NCI-H510A treated with DMSO at 0.1 percent for 48 hours (cell line): ENCODE data around the gene SNIP1.
"Not testable (repeated sequence)": the region's sequence is repeated elsewhere in the genome, so short reads cannot be mapped to it uniquely, and the experiment has no call there.

Experiments
- DNase-seq: peaks from one replicate; lab custom pipeline; 2025; lab: John Stamatoyannopoulos, UW

Gene SNIP1

GRCh38 chr1:37553927-37554808 is at the start of gene SNIP1:
Gene SNIP1 (minus strand): TSS chr1:37554293. CDS start chr1:37554229, 64 bp downstream.
- DNase-seq: peak; percentile 100

GRCh38 chr1:37602750-37603694 is 48.9 kb upstream of the SNIP1 start:
- peak; percentile 99 for DNase-seq

- no peak for DNase-seq
These were observed 47.3 kb upstream of the SNIP1 start for GRCh38 chr1:37601441-37601840.

DNA sequence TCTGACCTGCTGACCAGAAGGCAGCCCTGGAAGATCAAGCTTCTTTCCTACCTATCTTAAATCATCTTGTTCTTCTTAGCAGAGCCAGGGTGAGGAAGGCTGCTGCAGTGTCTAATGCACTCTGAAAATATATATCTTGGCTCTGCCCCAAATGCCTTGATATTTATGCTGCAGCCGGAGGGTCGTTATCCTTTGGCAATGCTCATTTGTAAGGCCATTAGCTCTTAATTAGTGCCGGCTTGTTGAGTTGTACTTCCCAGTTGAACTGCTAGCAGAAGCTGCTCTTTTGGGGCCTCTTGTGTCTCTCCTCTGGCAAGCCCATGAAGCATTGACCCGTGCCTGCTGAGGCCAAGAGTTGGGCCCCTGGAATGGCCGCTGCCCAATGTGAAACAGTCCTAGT is 45.8 kb upstream of the SNIP1 start:
- DNase-seq: no peak

DNA sequence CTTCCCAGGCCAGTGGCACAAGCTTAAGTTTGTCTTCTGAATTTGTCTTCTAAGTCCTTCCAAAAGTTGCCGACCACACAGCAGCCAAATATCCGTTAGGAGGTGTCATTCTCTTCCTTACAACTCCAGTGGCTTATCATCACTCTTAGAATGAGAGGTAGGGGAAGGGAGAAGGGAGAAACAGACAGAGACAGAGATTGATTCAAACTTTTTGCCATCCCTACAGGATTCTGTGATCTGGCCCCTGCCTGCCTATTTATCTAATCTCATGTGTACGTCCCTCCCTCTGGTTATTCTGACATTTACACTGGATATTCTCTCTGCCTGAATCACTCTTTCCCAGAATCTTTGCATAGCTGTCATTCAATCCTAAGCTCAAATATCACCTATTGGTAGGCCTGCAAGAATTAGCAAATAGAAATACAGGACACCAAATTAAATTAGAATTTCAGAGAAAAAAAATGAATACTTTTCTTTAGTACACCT is 42.1 kb upstream of the SNIP1 start:
- no peak for DNase-seq

DNA sequence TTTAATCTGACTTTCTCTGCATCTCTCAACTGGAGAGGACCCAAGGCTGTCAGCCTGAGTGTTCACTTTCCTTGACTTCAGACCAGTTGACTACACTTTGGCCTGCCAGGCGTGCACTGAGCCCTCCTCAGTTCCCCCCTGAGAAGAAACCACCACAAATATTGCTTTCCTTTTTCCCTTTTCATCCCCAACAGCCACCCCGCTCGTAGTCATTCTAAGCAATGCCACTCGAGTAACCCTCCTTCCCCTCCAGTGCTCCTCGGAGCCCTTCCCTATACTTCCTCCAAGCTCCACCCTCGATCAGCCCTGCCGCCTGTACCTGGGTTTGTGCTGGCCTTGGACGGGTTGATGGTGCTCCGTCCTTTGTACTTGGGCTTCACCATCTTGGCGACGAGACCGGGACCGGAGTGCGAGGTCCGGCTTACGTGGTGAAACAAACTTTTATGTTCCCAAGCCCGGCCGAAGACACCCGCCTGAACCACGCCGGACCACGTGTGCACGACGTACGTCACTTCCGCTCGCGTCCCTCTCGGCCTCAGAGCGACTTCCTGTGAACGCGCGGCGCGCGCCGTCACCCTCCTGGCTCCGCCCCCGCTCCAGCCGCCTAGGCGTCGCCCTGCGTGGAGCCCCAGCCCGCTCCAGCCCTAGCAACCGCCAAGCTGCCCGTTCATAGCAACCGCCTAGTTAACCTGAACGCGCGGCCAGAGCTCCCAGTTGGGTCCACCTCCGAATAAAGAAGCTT is 41.5 kb upstream of the SNIP1 start, which contains the start of gene GNL2:
GNL2 (minus strand) TSS at position 498 of the 742 bp plus-strand sequence; CDS start at position 383, 115 bp downstream.
- DNase-seq: peak; percentile 100

DNA sequence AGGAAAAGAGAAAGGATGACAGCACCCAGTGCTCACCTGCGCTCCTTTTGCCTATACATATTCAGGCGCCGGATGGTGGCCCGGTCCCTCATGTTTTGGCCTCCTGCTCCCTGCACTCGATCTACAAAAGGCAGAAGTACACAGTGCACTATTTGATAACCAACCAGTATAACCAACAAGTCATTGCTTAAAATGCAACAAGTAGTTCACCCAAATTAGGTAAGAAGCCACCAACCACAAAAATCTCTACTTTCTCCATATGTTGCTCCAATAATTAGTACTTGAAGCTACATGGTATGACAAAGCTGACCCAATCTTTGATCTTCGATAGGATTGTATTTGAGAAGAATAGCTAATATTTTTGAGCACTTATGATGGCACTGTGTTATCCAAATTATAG is 39.6 kb upstream of the SNIP1 start:
- DNase-seq: no peak

- DNase-seq: no peak
These were observed 34.8 kb upstream of the SNIP1 start for GRCh38 chr1:37588939-37589338.

DNA sequence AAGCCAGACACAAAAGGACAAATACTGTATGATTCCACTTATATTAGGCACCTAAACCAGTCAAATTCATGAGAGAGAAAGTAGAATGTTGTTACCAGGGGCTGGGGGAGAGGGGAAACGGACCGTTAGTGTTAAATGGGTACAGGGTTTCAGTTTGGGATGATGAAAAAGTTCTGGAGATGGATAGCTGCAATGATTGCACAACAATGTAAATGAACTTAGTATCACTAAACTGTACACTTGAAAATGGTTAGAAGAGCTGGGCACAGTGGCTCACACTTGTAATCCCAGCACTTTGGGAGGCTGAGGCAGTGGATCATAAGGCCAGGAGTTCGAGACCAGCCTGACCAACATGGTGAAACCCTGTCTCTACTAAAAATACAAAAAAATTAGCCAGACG is 30.5 kb upstream of the SNIP1 start:
- not testable (repeated sequence) for DNase-seq

DNA sequence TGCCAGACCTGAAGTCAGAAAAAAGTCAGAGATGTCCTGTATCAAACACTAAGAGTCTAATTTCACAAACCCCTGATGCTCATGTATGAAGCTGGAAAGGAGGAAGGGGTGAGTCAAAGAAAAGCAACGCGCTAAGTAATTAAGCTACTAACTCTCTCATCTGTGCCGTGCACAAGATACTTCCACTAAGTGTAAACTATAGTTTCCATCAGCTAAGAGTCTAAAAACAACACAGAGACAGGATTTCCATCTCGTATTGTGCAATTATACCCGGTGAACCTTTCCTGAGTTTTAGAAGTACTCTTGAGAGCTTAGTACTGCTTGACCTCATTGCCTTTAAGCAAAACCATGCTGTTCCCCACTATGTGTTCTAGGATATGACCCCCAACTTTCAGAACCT is 21.6 kb upstream of the SNIP1 start:
- DNase-seq: no peak

DNA sequence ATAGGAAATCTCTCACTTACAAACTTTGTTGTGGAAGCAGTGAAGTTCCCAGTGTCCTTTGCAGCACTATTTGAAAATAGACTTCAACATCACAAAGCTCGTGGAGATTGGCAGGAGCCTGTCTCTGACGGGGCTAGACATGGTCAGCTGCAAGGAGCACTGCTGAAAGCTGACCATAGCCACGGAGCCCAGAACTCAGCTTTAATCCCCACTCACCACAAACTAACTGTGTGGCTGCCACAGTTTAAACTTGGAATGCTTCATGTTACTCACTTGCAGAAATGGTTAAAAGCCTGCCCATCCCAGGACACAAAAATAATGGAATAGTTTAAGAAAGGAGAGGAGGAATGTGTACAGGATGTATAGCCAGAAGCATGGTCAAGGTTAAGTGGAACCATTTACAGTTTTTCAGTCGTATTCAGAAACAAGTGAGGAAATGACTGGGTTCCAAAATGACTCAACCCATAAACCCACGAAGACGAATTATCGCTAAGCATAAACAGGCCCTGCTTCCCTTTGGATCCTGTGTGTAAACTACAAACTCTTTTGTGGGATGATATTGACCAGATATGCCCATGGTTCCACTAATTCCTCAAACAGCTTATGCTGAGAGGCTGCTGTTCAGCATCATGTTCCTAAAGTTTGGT is 20.9 kb upstream of the SNIP1 start:
- no peak for DNase-seq

- no peak for DNase-seq
These were observed 16.6 kb upstream of the SNIP1 start for GRCh38 chr1:37570528-37571334.

GRCh38 chr1:37567023-37567422 is 12.9 kb upstream of the SNIP1 start:
- DNase-seq: no peak

DNA sequence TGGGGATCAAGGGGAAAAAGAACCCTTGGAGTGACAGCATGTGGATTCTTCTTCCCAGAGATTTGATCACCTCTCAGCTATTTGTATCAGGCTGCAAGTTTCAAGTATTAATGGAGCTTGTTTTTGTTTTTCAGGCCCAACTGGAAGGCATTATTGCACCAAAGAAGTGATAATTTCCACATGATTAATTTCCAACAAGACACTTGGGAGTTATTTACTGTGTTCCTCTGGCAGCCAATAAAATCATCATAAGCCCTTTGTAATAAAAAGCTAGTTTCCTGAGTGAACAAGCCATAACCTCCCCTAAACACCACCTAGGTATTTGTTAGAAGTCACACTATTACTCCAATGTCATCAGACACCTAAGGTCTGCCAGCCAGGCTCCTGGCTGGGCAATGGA is 10.8 kb upstream of the SNIP1 start:
- DNase-seq: no peak

GRCh38 chr1:37562984-37563383 is 8.9 kb upstream of the SNIP1 start:
- no peak for DNase-seq

- peak; percentile 87 for DNase-seq
These were observed 7.3 kb upstream of the SNIP1 start for GRCh38 chr1:37561133-37562132.

DNA sequence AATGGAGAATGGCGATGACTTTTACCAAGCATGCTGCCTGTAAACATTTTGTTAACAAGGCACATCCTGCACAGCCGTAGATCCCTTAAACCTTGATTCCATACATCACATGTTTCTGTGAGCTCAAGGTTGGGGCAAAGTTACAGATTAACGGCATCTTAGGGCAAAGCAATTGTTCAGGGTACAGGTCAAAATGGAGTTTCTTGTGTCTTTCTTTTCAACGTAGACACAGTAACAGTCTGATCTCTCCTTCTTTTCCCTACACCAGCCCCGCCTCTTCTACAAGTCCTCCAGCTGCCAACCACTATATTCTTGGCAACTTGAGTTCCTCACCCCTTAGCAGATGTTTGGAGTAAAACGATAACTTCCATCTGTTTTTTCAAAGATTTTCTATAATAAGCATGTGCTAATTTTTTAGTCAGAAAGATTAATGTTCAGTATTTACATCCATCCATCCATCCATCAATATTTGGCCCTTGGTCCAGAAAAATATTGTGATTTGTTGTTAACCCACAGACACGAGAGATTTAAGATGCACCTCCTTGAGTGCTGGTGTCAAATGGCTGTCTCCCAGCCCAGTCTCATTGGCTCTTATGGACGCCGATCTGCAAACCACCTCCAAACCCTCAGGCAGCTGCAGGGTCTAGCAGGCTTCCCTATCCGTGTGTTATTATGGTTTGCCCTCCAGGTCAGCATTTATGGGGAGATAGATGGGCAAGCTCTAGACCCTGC is 6.5 kb upstream of the SNIP1 start:
- DNase-seq: no peak

DNA sequence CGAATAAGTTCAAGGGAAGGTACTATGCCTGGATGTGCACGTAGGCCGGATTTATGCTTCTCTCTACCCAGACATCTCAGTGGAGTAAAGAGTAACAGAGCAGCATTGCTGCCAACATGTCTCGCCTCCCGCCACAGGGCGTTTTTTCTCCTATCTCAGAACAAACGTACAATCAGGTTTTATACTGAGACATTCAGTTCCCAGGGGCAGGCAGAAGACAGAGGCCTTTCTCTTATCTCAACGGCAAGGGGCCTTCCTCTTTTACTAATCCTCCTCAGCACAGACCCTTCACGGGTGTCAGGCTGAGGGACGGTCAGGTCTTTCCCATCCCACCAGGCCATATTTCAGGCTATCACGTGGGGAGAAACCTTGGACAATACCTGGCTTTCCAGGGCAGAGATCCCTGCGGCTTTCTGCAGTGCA is 5.9 kb upstream of the SNIP1 start:
- DNase-seq: not testable (repeated sequence)
